ENCODE data around the gene SLC44A5.

DNA sequence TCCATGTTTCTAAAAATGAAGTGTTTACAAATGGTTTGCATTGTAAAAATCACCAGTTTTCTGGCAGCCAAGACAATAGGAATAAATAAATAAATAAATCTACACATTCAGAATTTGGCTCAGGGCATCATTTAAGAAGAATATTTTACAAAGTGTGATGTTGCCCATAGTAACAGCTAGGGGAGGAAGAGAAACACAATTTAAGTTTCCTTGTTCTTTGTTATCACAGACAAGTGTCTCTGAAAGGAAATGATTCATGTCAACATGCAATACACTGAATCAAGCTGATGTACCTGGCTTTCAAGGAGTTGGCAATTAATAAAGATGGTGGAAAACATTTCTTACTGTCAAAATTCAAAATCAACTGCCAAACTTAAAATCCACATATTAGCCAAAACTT is 402.1 kb downstream of the SLC44A5 start:
- TF ChIP-seq, protein P1, sequence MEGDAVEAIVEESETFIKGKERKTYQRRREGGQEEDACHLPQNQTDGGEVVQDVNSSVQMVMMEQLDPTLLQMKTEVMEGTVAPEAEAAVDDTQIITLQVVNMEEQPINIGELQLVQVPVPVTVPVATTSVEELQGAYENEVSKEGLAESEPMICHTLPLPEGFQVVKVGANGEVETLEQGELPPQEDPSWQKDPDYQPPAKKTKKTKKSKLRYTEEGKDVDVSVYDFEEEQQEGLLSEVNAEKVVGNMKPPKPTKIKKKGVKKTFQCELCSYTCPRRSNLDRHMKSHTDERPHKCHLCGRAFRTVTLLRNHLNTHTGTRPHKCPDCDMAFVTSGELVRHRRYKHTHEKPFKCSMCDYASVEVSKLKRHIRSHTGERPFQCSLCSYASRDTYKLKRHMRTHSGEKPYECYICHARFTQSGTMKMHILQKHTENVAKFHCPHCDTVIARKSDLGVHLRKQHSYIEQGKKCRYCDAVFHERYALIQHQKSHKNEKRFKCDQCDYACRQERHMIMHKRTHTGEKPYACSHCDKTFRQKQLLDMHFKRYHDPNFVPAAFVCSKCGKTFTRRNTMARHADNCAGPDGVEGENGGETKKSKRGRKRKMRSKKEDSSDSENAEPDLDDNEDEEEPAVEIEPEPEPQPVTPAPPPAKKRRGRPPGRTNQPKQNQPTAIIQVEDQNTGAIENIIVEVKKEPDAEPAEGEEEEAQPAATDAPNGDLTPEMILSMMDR (IDR thresholded peaks at IDR 0.05) = no peak
- TF ChIP-seq EP300 (IDR thresholded peaks at IDR 0.05) (no peak), POLR2A (IDR thresholded peaks at IDR 0.05) (no peak), POLR2AphosphoS5 (IDR thresholded peaks at IDR 0.05) (no peak)
